IMR-90 (cell line): Measurements from ENCODE around the gene KRTDAP. TPM values are rescaled to one million over a fixed set of nuclear protein-coding genes. Genes with fewer than 3 reads are reported as not detected.

ENCODE experiments used
- ATAC-seq: fragments of 200-7000 bp; cut with Tn5 transposase; 2 replicates; pipeline ENCODE4 v1.9.1; 2020; ENCODE audit warnings: low read depth, mild to moderate bottlenecking, moderate library complexity
- BruUV-seq: library from RNA; stranded (reverse); fragments of 400-500 nt; replicated peaks from 2 replicates; lab custom pipeline; 2021; lab: Mats Ljungman, UMichigan
- CTCF ChIA-PET: fragments of 300-600 bp; formaldehyde crosslinking; extraction: SDS; loops from one replicate; lab custom pipeline; 2021; ENCODE audit warnings: antibody characterized with exemption; lab: Yijun Ruan, JAX
- POLR2A ChIA-PET: fragments of 300-600 bp; sonication (Branson Sonifier 250); formaldehyde crosslinking; loops from one replicate; lab custom pipeline; 2022; ENCODE audit warnings: antibody characterized with exemption; ENCODE audit not compliant: unreplicated experiment; lab: Charles Lee
- DNase-seq: peaks from one replicate; pipeline ENCODE4 v3.0.0; 2013
- H2AFZ ChIP-seq: replicated peaks from 2 replicates; pipeline ENCODE3; 2013; ENCODE audit warnings: low read length, mild to moderate bottlenecking; ENCODE audit not compliant: poor library complexity
- H2AK5ac ChIP-seq: 2 replicates; pipeline ENCODE4 v1.6.1; 2013; ENCODE audit warnings: low read depth, low read length, inconsistent platforms
- H2AK9ac ChIP-seq: replicated peaks from 2 replicates; pipeline ENCODE3; 2013; ENCODE audit warnings: mild to moderate bottlenecking, low read depth, low read length, moderate library complexity; ENCODE audit not compliant: poor library complexity
- H2BK120ac ChIP-seq: 2 replicates; pipeline ENCODE4 v1.6.1; 2013; ENCODE audit warnings: low read depth, low read length, inconsistent platforms
- H2BK15ac ChIP-seq: 3 replicates; pipeline ENCODE4 v1.6.1; 2013; ENCODE audit warnings: low read depth, low read length, inconsistent platforms
- H2BK20ac ChIP-seq: 2 replicates; pipeline ENCODE4 v1.6.1; 2013; ENCODE audit warnings: low read depth, mild to moderate bottlenecking, inconsistent platforms, low read length, moderate library complexity
- H2BK5ac ChIP-seq: 2 replicates; pipeline ENCODE4 v1.6.1; 2013; ENCODE audit warnings: mild to moderate bottlenecking, low read depth, low read length, inconsistent platforms; ENCODE audit not compliant: poor library complexity, severe bottlenecking
- H3K14ac ChIP-seq: replicated peaks from 2 replicates; pipeline ENCODE4 v1.6.1; 2013; ENCODE audit warnings: low read depth, low read length, inconsistent platforms
- H3K18ac ChIP-seq: 2 replicates; pipeline ENCODE4 v1.6.1; 2013; ENCODE audit warnings: low read depth, low read length, control low read depth
- H3K23ac ChIP-seq: 2 replicates; pipeline ENCODE4 v1.6.1; 2013; ENCODE audit warnings: low read depth, low read length, inconsistent platforms
- H3K27ac ChIP-seq: 2 replicates; pipeline ENCODE4 v1.5.1; 2013; ENCODE audit warnings: mild to moderate bottlenecking, control low read depth, low read length; ENCODE audit not compliant: insufficient read depth
- H3K27me3 ChIP-seq: 2 replicates; pipeline ENCODE4 v1.6.1; 2013; ENCODE audit warnings: low read length; ENCODE audit not compliant: control insufficient read depth, insufficient read depth
- H3K36me3 ChIP-seq: 2 replicates; pipeline ENCODE4 v1.6.1; 2013; ENCODE audit warnings: low read length, mixed read lengths; ENCODE audit not compliant: control insufficient read depth, insufficient read depth
- H3K4ac ChIP-seq: 2 replicates; pipeline ENCODE4 v1.6.1; 2013; ENCODE audit warnings: low read depth, low read length, inconsistent platforms
- H3K4me1 ChIP-seq: 2 replicates; pipeline ENCODE4 v1.6.1; 2013; ENCODE audit warnings: low read length, mixed read lengths; ENCODE audit not compliant: control insufficient read depth, insufficient read depth
- H3K4me2 ChIP-seq: 2 replicates; pipeline ENCODE4 v1.6.1; 2013; ENCODE audit warnings: low read depth, mild to moderate bottlenecking, control low read depth, low read length, moderate library complexity
- H3K4me3 ChIP-seq: 2 replicates; pipeline ENCODE4 v1.5.1; 2013; ENCODE audit warnings: low read depth, mild to moderate bottlenecking, control low read depth, low read length, moderate library complexity; ENCODE audit not compliant: insufficient read depth
- H3K56ac ChIP-seq: 2 replicates; pipeline ENCODE4 v1.6.1; 2013; ENCODE audit warnings: low read length, inconsistent platforms; ENCODE audit not compliant: insufficient read depth; ENCODE audit errors: extremely low read depth
- H3K79me1 ChIP-seq, 2 experiments: 2 replicates each; pipeline ENCODE4 v1.6.1; 2013; ENCODE audit warnings: low read length in 2 of 2, inconsistent platforms in 1 of 2, low read depth in 1 of 2
- H3K9ac ChIP-seq: 2 replicates; pipeline ENCODE4 v1.6.1; 2013; ENCODE audit warnings: low read depth, low read length, control low read depth
- H3K9me1 ChIP-seq: 2 replicates; pipeline ENCODE4 v1.6.1; 2013; ENCODE audit warnings: low read length, inconsistent platforms; ENCODE audit not compliant: insufficient read depth
- H3K9me3 ChIP-seq: 2 replicates; pipeline ENCODE4 v1.6.1; 2013; ENCODE audit warnings: low read length; ENCODE audit not compliant: control insufficient read depth, insufficient read depth
- H4K20me1 ChIP-seq: 2 replicates; pipeline ENCODE4 v1.6.1; 2013; ENCODE audit warnings: low read length, inconsistent platforms; ENCODE audit not compliant: insufficient read depth
- H4K5ac ChIP-seq: 2 replicates; pipeline ENCODE4 v1.6.1; 2013; ENCODE audit warnings: mild to moderate bottlenecking, low read depth, low read length, control low read depth
- H4K8ac ChIP-seq, 2 experiments: 2 replicates each; pipeline ENCODE4 v1.6.1; 2013; ENCODE audit warnings: low read depth in 2 of 2, low read length in 2 of 2, control low read depth in 1 of 2, inconsistent platforms in 1 of 2
- H4K91ac ChIP-seq: 2 replicates; pipeline ENCODE4 v1.6.1; 2013; ENCODE audit warnings: low read depth, low read length, inconsistent platforms; ENCODE audit not compliant: insufficient read depth
- BHLHE40 ChIP-seq: fragments of 150-350 bp; IDR thresholded peaks from 2 replicates; pipeline ENCODE4 v1.6.1; 2016; ENCODE audit warnings: mild to moderate bottlenecking, low read depth, low read length
- CEBPB ChIP-seq: IDR thresholded peaks from 2 replicates; pipeline ENCODE4 v1.6.1; 2012; ENCODE audit warnings: low read depth, low read length, improper control_type of control experiment
- FOS ChIP-seq: fragments of 150-350 bp; IDR thresholded peaks from 2 replicates; pipeline ENCODE4 v1.6.1; 2016; ENCODE audit warnings: low read depth, low read length
- MAFK ChIP-seq: IDR thresholded peaks from 2 replicates; pipeline ENCODE4 v1.6.1; 2012; ENCODE audit warnings: low read depth, low read length, improper control_type of control experiment
- MAZ ChIP-seq: IDR thresholded peaks from 2 replicates; pipeline ENCODE4 v1.6.1; 2012; ENCODE audit warnings: low read depth, mild to moderate bottlenecking, low read length, improper control_type of control experiment, moderate library complexity, borderline replicate concordance
- MXI1 ChIP-seq: IDR thresholded peaks from 2 replicates; pipeline ENCODE4 v1.6.1; 2012; ENCODE audit warnings: low read depth, mild to moderate bottlenecking, low read length, moderate library complexity, borderline replicate concordance
- NFE2L2 ChIP-seq: fragments of 150-350 bp; IDR thresholded peaks from 2 replicates; pipeline ENCODE4 v1.6.1; 2016; ENCODE audit warnings: low read depth, mild to moderate bottlenecking, low read length
- POLR2A ChIP-seq: IDR thresholded peaks from 2 replicates; pipeline ENCODE4 v1.6.1; 2012; ENCODE audit warnings: mild to moderate bottlenecking, low read depth, low read length
- RAD21 ChIP-seq: IDR thresholded peaks from 2 replicates; pipeline ENCODE4 v1.6.1; 2012; ENCODE audit warnings: low read length, improper control_type of control experiment
- RCOR1 ChIP-seq: IDR thresholded peaks from 2 replicates; pipeline ENCODE4 v1.6.1; 2012; ENCODE audit warnings: mild to moderate bottlenecking, low read length, improper control_type of control experiment; ENCODE audit not compliant: insufficient replicate concordance
- WGBS, 2 experiments: methylation state at CpG; one replicate each; pipeline versions ENCODE4 v1.1.5 to v1.1.7; 2013; ENCODE audit warnings: missing lambda C conversion rate in 2 of 2; ENCODE audit not compliant: insufficient read length in 1 of 2; ENCODE audit errors: extremely low coverage in 2 of 2; 5-methylcytosine and 5-hydroxymethylcytosine counted together
- dilution Hi-C: fragments of 300-500 bp; cut with HindIII; formaldehyde crosslinking; loops from one replicate; pipeline ENCODE4 v1.14.3; 2018; ENCODE audit warnings: low sequenced_read_pairs; ENCODE audit not compliant: unreplicated experiment
- in situ Hi-C: fragments of 300-500 bp; cut with MboI; formaldehyde crosslinking; loops from 3 replicates; pipeline ENCODE4 v1.14.3; 2019; ENCODE audit warnings: low sequenced_read_pairs, inconsistent platforms, mixed read lengths
- intact Hi-C: fragments of 100-400 bp; cut with micrococcal nuclease; formaldehyde crosslinking; loops from 2 replicates; pipeline ENCODE4 v1.10.0; 2022
- polyA plus RNA-seq, 3 experiments: library from polyadenylated mRNA; depleted of rRNA; stranded (reverse); fragments of >200 nt; gene quantifications; 2 replicates each; pipeline ENCODE4 v1.2.3, GENCODE V29; 2012; ENCODE audit warnings: low replicate concordance in 1 of 3
- total RNA-seq: library from RNA; depleted of rRNA; stranded (reverse); fragments of >200 nt; gene quantifications from 2 replicates; pipeline ENCODE4 v1.2.3, GENCODE V29; 2012
- TF ChIP-seq, protein P1 (sequence below): fragments of 150-350 bp; IDR thresholded peaks from 2 replicates; pipeline ENCODE4 v1.6.1; 2017; ENCODE audit warnings: mild to moderate bottlenecking, antibody characterized with exemption, low read length, low read depth
- TF ChIP-seq, protein P2 (sequence below): fragments of 150-350 bp; IDR thresholded peaks from 2 replicates; pipeline ENCODE4 v1.6.1; 2016; ENCODE audit warnings: low read depth, mild to moderate bottlenecking, low read length, moderate library complexity, borderline replicate concordance
- TF ChIP-seq, protein P3 (sequence below): conservative IDR thresholded peaks from 2 replicates; pipeline ENCODE4 v1.5.1; 2012; ENCODE audit warnings: mild to moderate bottlenecking, low read depth, low read length, improper control_type of control experiment

KRTDAP gene
- total and polyA plus RNA-seq, 2 of the 4 experiments (the other 2 are of a cell fraction), result not detected

DNA sequence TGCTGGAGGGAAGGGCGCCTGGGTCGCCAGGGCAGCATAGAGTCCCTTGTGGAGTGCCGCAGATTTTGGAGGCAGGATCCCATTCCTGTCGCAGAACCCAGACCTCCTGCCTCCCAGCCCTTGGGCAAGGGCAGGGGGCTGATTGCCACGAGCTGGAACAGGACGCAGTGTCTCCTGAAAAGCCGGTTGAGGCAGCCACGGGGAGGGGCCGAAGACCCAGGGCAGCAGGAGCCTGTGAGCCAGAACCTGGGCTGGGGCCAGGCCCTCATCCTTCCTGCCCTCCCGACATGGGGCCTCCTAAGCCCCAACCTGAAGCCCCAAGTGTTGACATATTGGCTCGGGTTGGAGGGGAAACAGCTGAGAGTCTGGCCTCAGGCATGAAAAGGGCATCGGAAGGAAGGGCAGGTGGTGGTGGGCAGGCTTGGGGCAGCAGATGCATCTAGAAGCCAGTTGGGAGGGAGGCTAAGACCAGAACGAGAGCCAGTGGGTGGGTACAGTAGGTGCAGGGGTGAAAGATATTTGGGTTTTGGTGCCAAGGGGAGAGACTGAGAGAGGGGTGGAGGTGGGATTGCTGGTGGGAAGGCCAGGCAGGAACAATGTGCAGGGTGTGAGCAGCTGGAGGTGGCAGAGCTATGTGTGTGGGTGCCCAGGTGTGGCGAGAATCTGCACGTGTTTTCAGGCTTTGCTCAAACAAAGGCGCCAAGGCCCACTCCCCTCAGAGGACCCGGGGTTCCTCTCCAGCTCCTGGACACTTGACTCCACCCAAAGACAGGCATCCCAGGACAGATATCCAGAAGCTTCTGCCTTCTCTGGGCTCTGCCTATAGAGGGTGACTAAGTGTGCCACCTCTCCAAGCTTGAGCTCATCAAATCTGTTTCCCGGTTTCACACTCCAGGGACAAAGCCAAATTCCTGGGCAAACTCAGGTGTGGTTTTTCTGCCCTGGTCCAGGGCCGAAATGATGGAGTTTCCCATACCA lies 39.3 kb upstream of the KRTDAP start:
- Histone ChIP-seq H4K8ac (no peak overlapping the region), H3K4me3 (no peak overlapping the region), H2BK15ac (no peak overlapping the region), H3K4me1 (peaks cover 11% of the 10 kb centered on the region), H3K79me1 (no peaks in the 10 kb centered on the region), H2AK9ac (no peak overlapping the region), H2AFZ (no peak overlapping the region), H2BK5ac (no peak overlapping the region), H3K36me3 (no peaks in the 10 kb centered on the region), H4K20me1 (no peaks in the 10 kb centered on the region), H2BK20ac (peak overlapping the region; percentile 14; the same call in 1 of the 2 replicates), H3K4me2 (no peak overlapping the region), H4K91ac (no peak overlapping the region), H2BK120ac (no peak overlapping the region), H3K9me3 (no peaks in the 10 kb centered on the region), H3K4ac (no peak overlapping the region), H3K27ac (no peak overlapping the region), H3K56ac (no peak overlapping the region), H2AK5ac (0 out of 2 replicates have a peak overlapping the region, but pooled peaks have one; percentile 28), H4K5ac (no peak overlapping the region), H3K14ac (no peak overlapping the region), H3K23ac (no peak overlapping the region), H3K9ac (no peak overlapping the region), H3K18ac (no peak overlapping the region), H3K9me1 (peaks cover 15% of the 10 kb centered on the region), H3K27me3 (peaks cover 15% of the 10 kb centered on the region)
- in situ Hi-C loops, result no loop called here
- CTCF ChIA-PET, result interaction anchor here (0.6 kb wide), 1 partner anchor 472 kb away, joined by 3 read pairs; no protein-coding TSS in a partner anchor
- TF ChIP-seq MAFK (no peak), NFE2L2 (no peak), CEBPB (no peak), BHLHE40 (no peak), MAZ (no peak), RAD21 (no peak), RCOR1 (no peak), POLR2A (no peak), FOS (no peak), MXI1 (no peak)
- TF ChIP-seq, protein P1, sequence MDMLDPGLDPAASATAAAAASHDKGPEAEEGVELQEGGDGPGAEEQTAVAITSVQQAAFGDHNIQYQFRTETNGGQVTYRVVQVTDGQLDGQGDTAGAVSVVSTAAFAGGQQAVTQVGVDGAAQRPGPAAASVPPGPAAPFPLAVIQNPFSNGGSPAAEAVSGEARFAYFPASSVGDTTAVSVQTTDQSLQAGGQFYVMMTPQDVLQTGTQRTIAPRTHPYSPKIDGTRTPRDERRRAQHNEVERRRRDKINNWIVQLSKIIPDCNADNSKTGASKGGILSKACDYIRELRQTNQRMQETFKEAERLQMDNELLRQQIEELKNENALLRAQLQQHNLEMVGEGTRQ, result no peak
- TF ChIP-seq, protein P2, sequence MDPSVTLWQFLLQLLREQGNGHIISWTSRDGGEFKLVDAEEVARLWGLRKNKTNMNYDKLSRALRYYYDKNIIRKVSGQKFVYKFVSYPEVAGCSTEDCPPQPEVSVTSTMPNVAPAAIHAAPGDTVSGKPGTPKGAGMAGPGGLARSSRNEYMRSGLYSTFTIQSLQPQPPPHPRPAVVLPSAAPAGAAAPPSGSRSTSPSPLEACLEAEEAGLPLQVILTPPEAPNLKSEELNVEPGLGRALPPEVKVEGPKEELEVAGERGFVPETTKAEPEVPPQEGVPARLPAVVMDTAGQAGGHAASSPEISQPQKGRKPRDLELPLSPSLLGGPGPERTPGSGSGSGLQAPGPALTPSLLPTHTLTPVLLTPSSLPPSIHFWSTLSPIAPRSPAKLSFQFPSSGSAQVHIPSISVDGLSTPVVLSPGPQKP, result no peak
- TF ChIP-seq, protein P3, sequence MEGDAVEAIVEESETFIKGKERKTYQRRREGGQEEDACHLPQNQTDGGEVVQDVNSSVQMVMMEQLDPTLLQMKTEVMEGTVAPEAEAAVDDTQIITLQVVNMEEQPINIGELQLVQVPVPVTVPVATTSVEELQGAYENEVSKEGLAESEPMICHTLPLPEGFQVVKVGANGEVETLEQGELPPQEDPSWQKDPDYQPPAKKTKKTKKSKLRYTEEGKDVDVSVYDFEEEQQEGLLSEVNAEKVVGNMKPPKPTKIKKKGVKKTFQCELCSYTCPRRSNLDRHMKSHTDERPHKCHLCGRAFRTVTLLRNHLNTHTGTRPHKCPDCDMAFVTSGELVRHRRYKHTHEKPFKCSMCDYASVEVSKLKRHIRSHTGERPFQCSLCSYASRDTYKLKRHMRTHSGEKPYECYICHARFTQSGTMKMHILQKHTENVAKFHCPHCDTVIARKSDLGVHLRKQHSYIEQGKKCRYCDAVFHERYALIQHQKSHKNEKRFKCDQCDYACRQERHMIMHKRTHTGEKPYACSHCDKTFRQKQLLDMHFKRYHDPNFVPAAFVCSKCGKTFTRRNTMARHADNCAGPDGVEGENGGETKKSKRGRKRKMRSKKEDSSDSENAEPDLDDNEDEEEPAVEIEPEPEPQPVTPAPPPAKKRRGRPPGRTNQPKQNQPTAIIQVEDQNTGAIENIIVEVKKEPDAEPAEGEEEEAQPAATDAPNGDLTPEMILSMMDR, result no peak
- DNase-seq, result no peak
- no TSS peak for BruUV-seq
- ATAC-seq, result no peak
- 55% methylated on average over 9 of the region's 19 CpGs; no CpG with 5 or more reads in 1 of the 2 experiments for WGBS, 2 experiments
- POLR2A ChIA-PET, result no interaction called here
- intact Hi-C loops, result no loop called here
- dilution Hi-C loops, result no loop called here
